SIG-M5 treated with dmso at 0.1 percent for 504 hours (cell line): Measurements from ENCODE around the gene ADCYAP1R1.
A peak's percentile ranks its signal among the peaks of the same experiment; 100 is the strongest.

Experiments used
- DNase-seq: peaks from one replicate; lab custom pipeline; 2025; ENCODE audit not compliant: unreplicated experiment; lab: John Stamatoyannopoulos, UW

The ADCYAP1R1 gene

DNA sequence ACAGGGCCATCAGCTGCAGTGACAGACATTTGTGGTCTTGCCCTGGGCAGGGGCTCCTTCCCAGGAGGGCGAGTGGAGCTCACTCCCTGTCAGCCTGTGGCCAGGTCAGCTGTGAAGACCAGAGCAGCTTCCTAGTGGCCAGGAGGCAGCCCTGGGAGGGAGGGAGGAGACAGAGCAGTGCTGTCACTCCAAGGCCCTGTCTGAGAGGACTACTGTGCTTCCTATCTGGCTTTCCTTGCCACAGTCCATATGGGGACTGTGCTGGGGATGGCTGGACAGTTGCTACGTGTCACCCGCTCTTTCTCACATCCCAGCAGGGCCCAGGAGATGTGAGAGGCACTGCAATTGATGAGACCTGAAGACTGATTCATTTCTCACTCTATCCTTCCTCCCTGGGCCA, 15.2 kb upstream of the ADCYAP1R1 start:
- no peak for DNase-seq

DNA sequence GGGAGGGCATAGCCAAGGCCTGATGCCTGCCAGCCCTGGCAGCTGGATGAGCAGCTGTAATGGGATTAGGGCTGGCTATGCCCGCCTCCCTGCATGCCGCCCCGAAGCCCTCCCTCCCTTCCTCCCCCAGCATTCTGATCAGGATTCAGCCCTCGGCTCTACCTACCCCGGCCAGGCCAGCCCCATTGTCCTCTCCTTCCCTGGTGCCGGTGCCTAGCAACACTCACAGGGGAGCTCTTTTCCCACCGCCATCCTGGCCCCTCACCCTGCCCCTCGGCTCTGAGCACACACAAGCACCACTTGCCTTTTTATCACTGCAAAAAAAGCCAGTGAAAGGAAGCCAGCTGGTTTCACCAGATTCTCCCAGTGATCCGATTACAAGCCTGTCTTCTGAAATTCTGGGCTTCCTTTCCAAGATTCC, 9.0 kb upstream of the ADCYAP1R1 start:
- DNase-seq, result no peak

DNA sequence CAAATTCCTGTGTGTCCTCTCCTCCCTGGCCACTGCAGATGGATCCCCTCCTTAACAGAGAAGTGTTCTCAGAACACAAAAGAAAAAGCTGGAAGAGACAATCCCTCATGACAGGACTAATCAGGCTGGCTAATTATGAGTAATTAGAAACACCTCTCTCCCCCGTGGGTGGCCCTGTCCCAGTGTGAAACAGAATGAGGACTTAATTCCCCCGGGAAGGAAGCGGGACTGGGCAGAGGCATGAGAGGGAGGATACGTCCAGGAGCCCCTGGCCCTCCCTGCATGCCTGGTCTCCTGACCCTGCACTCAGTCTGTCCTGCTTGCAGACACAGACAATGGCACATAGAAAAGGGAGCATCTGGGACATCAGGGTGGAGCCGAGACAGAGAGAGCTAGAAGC, 7.6 kb upstream of the ADCYAP1R1 start:
- DNase-seq, result no peak

DNA sequence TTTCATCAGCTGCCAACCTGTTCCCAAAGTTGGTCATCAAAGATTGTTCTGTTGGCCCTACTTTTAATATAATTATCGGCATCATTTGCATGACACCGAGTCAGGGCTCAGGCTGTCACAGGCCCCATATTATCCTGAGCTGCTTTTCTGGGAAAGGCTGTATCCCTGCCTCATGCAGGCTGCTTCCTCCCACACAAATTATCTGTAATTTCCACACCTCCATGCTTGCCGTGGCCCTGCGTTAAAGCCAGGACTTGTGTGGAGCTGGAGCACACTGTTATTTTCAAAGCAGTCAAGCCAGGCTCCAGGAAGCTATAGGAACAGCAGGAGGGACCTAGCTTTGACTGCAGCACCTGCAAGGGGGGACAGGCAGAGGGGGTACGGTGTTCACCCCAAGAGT, 5.4 kb upstream of the ADCYAP1R1 start:
- DNase-seq, result no peak

DNA sequence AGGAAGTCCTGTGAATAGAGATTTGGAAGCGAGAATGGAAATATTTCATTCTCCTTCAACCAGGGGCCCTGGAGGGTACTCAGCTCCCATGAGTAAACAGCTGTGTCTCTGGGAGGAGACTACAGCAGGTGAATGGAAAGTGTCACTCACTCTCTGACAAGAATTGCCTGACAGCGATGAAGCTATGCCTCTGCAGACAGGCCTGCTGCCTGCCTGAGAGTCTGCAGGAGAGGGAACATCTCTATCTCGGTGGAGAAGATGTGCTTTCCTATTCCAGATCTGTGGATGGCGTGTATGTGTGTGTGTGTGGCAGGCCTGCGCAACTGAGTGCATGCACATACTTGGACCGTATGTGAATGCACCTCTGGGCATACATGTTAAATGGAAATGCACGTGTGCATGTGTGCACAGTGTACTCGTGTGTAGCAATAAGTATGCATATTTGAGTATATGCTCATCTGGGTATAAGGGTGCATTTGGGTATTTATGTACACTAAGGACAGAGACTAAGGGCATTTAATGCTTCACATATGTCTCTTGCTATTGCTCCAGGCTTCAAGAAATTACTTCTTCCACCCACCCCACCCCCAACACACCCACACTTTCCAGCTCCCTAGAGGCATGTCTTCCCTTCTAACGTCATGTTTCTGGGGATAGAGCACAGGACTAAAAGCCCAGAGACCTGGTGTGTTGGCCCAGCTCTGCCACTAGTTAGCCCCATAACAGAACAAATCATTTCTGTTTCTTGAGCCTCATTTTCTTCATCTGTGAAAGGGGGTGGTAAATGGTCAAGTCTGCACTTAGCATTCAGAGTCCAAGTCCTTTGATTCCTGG, 4.6 kb upstream of the ADCYAP1R1 start:
- DNase-seq, result no peak

DNA sequence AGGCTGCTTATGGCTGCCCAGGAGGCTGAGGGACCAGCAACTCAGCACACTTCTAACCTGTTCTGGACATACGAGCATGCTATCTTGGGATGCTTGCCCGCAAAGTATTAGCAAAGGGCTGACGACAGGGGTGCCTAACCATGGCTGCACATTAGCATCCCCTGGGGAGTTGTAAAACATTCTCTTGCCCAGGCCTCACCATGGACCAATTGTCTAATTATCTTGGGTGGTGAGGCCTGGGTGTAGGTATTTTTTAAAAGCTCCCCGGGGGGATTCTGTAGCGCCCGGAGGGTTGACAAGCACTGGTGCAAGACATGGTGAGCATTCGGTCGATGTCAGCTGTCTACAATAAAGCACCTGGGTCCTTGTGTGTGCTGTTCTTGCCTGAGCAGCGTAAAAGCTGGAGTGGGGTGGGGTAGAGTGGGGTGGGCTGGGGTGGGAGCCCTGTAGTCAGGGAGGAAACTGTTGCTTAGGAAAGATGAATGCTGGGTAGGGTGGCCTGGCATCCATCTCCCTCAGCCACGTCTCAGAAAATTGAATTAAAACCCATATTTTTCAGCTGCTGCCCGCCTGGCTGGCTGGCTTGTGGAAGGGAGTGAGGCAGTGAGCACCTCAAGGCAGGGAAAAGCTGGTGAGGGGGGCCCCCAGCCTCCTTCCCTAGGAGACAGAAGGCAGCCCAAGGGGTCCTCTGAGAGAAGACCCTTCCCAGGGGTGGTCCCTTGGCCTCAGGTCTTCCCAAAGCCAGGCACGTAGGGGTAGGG, 2.9 kb upstream of the ADCYAP1R1 start:
- no peak for DNase-seq

DNA sequence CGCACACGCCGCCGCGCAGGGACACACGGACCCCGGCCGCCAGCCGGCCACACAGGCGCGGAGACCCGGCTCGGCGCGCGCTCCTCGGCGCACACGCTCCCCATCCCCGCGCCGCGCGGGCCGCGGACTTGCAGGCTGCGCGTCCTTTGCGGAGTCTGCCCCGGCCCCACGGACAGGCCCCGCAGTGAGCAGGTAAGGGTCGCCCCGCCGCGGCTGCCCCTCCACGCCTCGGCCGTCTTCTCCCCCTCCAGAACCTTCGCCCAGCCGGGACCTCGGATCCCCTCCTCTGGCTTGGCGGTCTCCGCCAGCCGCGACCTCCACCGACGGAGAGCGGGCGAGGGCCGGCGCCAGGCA, 356 bp downstream of the ADCYAP1R1 start:
- no peak for DNase-seq

DNA sequence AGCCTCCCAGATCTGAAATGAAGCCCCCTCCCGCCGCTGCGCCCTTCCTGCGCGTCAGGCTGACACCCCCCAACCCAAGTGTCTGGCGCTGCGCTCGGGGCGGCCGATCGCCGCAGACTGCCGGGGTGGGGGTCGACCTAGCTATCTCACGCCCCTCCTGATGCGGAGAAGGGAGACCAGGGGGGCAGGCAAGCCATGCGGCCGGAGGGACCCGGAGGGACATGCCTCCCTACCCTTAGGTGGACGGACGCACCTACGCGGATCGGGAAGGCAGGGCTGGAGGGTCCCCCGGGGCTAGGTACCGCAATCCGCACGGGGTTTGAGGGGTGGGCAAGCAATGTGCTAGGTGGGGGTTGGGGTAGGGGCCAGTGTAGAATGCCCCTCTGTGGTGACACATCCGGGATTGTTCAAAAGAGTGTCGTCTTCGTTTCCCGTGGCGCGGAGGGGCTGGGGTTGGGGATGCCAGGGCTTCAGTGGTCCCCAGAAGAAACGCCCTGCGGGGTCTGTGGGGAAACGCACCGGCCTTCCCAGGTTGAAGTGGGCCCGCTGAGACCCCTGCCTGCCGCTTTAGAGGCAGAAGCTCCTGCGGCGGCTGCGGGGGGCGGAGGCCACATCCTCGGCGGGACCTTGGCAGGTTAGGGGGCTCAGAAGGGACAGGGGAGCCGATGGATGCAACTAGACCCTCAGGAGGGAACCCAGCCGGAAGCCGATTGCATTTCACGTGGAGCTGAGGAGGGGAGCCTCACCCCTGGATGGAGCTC, 913 bp downstream of the ADCYAP1R1 start:
- DNase-seq, result no peak

DNA sequence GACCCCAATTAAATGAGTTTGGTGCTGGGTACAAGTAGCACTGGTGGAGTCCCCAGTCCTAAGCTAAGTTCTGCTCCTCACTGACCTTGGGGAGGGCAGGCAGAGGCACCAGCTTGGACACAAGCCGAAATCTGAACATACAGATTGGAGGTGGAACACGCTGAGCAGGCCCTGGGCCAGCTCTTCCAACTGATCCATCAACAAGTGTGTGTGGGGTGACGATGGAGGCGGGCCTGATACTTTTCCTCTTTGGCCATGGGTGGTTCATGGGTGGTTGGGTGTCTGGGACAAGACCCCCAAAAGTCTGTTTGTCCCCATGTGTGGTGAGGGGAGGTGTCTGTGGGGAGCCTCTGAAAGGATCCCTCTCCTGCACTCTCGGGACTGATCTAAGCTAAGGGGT, 1.9 kb downstream of the ADCYAP1R1 start:
- no peak for DNase-seq

DNA sequence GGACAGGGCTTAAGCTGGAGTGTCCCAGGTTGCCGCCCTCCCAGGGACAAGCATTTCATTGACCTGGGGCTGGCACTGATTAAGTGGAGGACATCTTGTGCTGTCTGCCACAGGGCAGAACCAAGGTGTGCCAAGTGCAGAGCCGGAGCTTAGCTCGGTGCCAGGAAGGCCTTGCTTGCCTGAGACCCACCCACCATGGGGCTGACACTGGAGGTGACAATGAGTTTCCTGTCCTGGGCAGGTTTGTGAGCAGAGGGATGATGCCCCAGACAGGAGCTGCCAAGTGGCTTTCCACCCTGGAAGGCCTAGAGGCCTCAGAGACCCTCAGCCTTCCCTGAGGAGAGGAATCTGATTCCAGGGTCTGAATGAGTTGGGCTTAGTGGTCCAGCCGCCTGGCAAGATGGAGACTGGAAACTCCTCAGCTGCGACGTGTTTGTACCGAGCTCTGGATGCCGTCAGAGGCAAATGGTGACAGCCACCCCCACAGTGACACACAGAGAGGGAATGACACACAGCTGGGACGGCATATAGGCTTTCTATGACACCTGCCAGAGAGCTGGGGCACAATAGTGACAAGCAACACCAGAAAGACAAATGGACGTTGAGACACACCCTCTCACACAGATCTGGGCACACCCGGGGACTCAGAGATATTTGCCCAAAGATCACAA, 2.6 kb downstream of the ADCYAP1R1 start:
- no peak for DNase-seq

DNA sequence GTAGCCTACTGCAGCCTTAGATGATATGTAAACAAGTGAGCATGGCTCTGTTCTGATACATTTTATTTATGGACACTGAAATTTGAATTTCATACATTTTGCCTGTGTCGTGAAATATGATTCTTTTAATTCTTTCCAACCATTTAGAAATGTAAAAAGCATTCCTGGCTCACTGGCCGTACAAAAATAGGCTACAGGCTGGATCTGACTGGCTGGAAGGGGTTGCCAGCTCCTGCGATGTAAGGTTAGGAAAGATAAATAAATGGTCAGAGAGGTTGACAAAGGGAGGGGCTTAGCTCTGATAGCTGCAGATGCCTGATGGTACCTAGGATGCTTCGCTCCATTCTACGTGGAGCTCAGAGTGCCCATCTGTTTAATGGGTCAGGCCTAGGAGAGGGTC, 3.4 kb downstream of the ADCYAP1R1 start:
- DNase-seq, result no peak

DNA sequence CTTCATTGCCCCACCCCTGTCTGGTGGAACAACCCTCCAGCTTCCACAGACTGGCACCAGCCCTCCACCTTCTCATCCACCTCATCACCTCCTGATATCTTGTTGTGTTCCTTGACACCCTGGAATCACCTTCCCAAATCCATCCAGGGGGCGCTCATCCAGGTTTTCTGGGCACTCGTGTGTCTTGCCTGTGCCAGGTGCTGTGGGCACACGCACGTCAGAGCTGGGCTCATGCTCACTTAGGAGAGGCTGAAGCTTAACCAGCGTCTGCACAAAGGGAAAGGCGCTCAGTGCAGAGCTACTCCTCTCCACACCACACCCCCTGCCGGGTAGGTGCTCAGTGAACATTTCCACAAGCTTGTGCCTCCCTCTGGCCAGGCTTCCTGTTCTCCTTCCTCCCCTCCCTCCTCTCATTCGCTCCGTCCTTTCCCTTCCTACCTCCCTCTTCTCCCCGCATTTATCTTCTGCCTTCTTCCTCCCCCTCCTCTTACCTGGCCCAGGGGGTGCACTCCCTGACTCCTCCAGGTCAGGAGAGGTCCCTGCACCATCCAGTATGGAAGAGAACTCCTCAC, 4.8 kb downstream of the ADCYAP1R1 start:
- DNase-seq, result no peak

DNA sequence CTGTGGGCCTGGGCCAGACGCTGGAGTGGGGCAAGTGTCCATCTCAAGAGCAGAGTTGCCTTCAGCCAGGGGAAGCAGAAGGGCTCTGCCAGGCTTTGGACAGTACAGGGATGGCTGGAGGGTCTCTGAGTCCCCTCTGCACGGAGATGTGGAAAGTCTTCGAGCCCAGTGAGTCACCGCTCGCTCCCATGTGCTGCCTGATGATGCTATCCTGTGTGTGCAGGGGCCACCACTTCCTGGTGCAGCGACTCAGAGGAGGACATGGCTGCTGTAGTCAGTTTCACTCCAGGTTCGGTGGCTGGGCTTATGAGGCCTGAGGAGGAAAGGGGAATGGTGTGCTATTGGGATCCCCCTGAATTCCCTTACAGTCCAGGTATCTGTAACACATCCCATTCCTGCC, 6.0 kb downstream of the ADCYAP1R1 start:
- peak; percentile 14 for DNase-seq

DNA sequence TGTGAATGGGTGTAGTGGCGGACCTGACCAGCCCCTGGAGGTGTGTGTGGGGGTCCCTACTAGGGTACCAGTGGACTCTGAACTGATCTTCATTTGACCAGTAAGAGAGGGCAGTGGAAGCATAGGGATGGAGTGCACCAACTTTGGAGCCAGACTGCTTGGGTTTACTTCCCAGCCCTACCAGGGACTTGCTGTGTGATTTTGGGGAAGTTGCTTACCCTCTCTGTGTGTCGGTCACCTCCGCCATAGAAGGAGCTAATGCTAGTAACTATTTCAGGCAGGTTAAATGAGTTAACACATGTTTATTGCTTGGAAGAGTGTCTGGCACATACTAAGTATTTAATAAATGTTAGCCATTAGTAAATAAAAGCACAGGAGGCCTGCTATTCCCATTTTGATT, 6.6 kb downstream of the ADCYAP1R1 start:
- DNase-seq, result no peak

DNA sequence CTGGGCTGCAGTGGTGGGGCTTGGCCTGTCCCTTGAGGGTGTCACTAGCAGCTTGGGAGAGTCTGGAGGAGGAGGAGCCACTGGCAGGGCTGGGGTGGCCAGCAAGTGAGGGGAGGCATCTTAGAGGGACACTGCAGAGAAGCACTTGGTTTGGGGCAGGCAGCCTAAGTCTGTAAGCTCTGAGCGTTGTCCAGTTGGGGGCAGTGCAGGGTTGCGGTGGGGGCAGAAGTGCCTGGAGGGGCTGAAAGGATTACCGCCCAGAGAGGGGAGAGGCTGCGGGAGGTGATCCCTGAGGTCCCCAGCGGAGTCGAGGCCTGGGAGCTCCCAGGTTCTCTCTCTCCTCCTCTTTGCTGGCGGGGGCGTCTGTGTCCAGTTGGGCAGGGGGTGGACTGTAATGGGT, 7.4 kb downstream of the ADCYAP1R1 start:
- DNase-seq, result no peak

DNA sequence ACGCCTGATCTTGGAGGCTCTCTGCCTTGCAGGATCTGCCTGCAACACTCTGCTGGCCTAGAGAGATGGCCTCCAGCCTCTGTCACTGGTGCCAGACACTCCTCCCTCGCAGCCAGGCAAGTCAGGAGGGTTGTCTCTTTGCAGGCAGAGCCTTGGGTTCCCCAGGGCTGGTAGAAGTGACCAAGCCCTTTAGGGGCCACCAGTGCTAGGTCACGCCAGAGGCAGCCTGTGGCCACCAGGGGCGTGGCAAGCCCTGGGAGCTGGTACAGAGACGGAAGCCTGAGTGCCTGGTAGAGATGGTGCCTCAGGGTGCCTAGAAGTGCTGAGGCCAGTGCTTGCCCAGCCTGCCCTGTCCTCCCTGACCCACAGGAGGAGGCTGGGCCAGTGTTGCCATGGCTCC, 9.1 kb downstream of the ADCYAP1R1 start:
- DNase-seq, result no peak

DNA sequence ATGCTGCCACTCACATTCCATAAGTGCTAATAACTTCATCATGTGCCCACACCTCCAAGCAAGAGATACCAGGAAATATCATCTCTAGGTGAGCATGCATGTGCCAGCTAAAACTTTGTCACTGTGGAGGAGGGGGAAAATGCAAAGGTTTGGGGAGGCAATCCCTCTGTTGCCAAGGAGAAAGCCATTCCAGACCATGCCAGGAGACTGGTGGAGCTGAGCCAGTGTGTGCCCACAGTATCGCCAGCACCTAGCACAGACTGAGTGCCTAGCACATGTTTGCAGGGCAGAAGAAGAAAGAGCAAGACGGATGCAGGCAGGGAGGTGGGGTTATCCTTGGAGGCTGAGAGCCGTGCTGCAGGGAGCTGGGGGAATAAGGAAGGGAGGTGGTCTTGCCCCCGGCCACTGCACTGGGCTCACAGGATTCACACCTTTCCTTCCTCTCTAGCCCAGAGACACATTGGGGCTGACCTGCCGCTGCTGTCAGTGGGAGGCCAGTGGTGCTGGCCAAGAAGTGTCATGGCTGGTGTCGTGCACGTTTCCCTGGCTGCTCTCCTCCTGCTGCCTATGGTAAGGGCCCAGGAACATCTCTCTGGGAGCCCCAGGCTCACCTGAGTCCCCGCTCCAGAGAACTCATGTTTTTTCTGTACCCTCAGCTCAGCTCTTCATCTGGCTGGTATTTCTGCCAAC, 10.8 kb downstream of the ADCYAP1R1 start:
- no peak for DNase-seq

DNA sequence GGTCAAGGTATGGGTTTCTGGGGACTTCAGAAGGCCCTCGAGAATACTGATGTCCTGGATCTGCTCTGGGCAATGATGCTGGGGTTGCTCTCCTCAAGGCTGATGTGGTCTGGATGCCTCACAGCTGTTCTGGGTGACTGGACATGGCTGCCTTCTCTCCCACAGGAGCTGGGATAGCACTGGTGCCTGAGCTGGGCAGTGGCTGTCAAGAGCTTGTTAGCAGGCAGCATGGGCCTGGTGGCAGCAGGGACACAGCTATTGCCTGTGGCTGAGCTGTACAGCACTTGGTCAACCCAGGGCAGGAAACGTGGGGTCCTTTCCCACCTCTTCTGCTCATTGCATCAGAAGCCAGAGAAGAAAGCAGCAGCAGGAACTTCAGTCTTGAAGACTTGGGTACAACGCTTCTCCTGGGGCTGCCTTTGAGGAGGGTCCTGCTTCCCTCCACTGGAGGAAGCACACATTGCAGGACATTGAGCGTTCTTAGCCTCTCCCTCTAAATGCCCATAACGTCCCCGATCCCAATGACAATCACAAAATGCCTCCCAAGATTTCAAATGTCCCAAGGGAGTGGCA, 13.0 kb downstream of the ADCYAP1R1 start:
- DNase-seq, result no peak

DNA sequence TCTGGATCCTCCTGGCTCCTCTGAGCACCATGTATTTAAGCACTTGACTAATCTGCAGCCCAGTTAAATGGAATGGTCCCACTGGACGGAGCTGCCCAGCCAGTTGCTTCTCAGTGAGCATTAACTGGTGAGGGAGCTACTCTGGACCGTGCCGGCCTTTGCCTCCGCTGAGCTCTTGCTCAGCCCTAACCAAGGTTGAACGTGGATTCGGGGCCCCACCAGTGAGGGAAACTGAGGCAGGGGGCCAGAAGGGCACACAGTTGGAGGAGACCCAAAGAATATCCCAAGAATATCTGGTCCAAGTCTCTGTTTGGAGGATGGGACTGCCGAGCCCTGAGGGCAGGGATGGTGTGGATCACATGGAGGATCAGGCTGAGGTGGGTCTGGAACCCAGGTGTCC, 13.7 kb downstream of the ADCYAP1R1 start:
- DNase-seq, result no peak

DNA sequence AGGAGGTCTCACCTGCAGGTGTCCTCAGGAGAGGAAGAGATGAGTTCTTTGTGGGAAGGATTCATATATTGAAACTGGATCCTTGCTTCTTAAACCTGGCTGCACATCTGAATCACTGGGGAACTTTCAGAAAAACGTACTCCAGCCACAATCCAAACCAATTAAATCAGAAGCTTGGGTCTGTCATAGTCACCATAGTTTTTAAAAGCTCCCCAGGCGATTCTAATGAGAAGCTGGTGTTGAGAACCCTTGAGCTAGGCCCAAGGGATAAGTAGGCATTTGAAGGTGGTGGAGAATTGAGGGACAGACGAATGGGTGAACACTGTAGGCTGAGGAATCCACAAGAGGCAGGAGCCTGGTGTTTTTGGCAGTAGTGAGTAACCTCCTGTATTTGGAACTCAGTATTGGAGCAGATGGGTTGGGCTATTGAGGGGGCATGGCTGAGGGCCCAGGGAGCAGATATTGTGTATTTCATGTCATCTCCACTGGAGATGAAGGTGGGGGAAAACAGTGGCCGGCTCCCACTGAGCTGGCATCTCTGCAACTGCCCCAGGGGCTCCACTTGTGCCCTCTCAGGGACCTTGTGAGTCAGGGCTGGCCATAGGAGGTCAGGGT, 14.5 kb downstream of the ADCYAP1R1 start:
- no peak for DNase-seq
